ENCODE measurements around the gene PELI2. TPM values are rescaled to one million over a fixed set of nuclear protein-coding genes. Genes with fewer than 3 reads are reported as not detected.

PELI2 gene
- total RNA-seq, 1 donor from 2014 or later = 17.1 TPM

DNA sequence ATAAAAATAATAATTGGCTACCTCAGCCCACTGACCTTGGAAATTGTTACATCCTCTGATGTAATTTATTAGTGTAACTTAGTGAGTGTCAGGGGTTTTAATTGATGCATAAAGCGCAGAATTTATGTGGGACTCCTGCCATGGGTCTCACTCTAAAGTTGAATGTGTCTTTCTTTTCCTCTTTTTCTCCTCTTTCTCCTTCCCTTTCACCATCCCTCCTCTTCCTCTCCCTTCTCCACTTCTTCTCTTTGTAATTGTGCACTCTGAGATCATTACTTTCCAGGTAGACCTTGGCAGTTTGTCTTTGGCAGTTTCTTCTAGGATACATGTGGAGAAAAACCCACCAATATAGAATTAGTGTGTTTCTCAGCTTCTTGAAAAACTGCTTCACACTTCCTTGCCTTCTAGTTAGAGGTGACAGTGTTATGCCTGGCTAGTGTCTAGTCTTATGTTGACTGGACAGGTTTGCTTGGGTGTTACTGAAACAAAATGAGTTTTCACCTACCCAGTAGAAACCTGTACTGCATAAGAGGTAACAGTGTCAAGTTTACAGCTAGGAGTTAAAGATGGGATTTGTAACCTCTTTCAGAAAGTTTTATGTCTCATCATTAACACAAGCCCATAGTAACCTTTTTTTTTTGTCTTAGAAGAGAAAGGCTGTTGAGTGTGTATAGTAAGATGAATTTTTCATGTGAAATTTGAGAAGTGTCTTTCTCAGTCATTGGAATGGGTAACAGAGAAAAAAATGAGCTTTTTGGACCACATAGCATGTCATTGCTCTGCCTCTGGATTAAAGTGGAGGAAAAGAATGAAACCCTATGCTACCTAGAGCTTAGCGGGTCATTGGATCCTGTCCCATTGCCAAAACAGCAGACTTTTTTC is 18.6 kb downstream of the PELI2 start:
- no peak for TF ChIP-seq CTCF (IDR thresholded peaks at IDR 0.05)
- Histone ChIP-seq H3K9me3 (no peaks in the 10 kb centered on the region), H3K4me3 (no peak overlapping the region), H3K27me3 (no peaks in the 10 kb centered on the region), H3K27ac (no peak overlapping the region), H3K4me1 (peaks cover 0 to 13% of the 10 kb centered on the region in 2 donors), H3K36me3 (no peaks in the 10 kb centered on the region)
- intact Hi-C loops (cut with DNase I) = no loop called here
- DNase-seq (ENCODE audit: low spot score in 2 of 2) = no peak

- no peak for DNase-seq (ENCODE audit: low spot score in 2 of 2)
- no peak for TF ChIP-seq CTCF (IDR thresholded peaks at IDR 0.05)
- H3K36me3 ChIP-seq = no peaks in the 10 kb centered on the region
- intact Hi-C loops (cut with DNase I) = no loop called here
- H3K27ac ChIP-seq = no peak overlapping the region
- H3K4me1 ChIP-seq = peaks cover 0 to 13% of the 10 kb centered on the region in 2 donors
- no peaks in the 10 kb centered on the region for H3K27me3 ChIP-seq
- H3K4me3 ChIP-seq = no peak overlapping the region
- no peaks in the 10 kb centered on the region for H3K9me3 ChIP-seq
Measured at GRCh38 chr14:56137453-56137807, 19.2 kb downstream of the PELI2 start.

- H3K4me3 ChIP-seq = no peak overlapping the region
- intact Hi-C loops (cut with DNase I) = no loop called here
- no peak overlapping the region for H3K27ac ChIP-seq
- H3K27me3 ChIP-seq = no peaks in the 10 kb centered on the region
- TF ChIP-seq CTCF (IDR thresholded peaks at IDR 0.05) = no peak
- no peaks in the 10 kb centered on the region for H3K36me3 ChIP-seq
- no peak for DNase-seq (ENCODE audit: low spot score in 2 of 2)
- H3K9me3 ChIP-seq = no peaks in the 10 kb centered on the region
- H3K4me1 ChIP-seq = peaks cover 0 to 13% of the 10 kb centered on the region in 2 donors
Measured at GRCh38 chr14:56137849-56138248, 19.6 kb downstream of the PELI2 start.

DNA sequence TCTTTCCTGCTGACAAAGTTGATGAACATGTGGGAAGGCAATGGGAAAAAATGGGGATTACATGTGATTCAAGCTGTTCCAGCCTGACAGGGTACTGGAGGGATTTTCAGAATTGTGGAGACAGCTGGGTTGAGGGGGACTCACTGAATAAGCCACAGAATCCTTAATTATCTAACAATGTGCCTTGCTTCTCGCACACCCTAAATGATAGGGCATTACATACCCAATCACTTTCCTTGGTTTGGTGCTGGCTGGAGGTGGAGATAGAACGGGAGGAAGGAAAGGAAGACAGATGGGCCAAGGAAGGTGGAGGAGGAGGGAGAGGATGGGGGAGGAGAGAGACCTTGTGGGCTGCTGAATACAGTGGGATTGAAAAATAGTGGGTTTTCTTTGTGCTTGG is 20.7 kb downstream of the PELI2 start:
- Histone ChIP-seq H3K9me3 (no peaks in the 10 kb centered on the region), H3K27me3 (no peaks in the 10 kb centered on the region), H3K27ac (no peak overlapping the region), H3K4me1 (peaks cover 0 to 13% of the 10 kb centered on the region in 2 donors), H3K4me3 (no peak overlapping the region), H3K36me3 (no peaks in the 10 kb centered on the region)
- intact Hi-C loops (cut with DNase I) = no loop called here
- TF ChIP-seq CTCF (IDR thresholded peaks at IDR 0.05) = no peak
- DNase-seq (ENCODE audit: low spot score in 2 of 2) = no peak

- H3K4me1 ChIP-seq = peaks cover 0 to 5% of the 10 kb centered on the region in 2 donors
- no peaks in the 10 kb centered on the region for H3K36me3 ChIP-seq
- no peak for TF ChIP-seq CTCF (IDR thresholded peaks at IDR 0.05)
- H3K27ac ChIP-seq = no peak overlapping the region
- H3K9me3 ChIP-seq = no peaks in the 10 kb centered on the region
- DNase-seq (ENCODE audit: low spot score in 2 of 2) = no peak
- intact Hi-C loops (cut with DNase I) = no loop called here
- no peak overlapping the region for H3K4me3 ChIP-seq
- H3K27me3 ChIP-seq = no peaks in the 10 kb centered on the region
Measured at GRCh38 chr14:56142314-56142713, 24.1 kb downstream of the PELI2 start.

Measured in ascending aorta (tissue), 2 donors.